DMS53 treated with DMSO at 0.1 percent for 48 hours (cell line): ENCODE results near the gene JCAD.
"Not testable (repeated sequence)": the region's sequence is repeated elsewhere in the genome, so short reads cannot be mapped to it uniquely, and the experiment has no call there.

Source experiments
- DNase-seq: peaks from one replicate; lab custom pipeline; 2025; ENCODE audit not compliant: unreplicated experiment; lab: John Stamatoyannopoulos, UW

Gene JCAD

GRCh38 chr10:30026578-30026977 lies 32.8 kb downstream of the JCAD start:
- DNase-seq: no peak

- no peak for DNase-seq
These were observed 33.3 kb downstream of the JCAD start for GRCh38 chr10:30026080-30026479.

- not testable (repeated sequence) for DNase-seq
These were observed 34.0 kb downstream of the JCAD start for GRCh38 chr10:30025428-30025827.

GRCh38 chr10:30022590-30022989 lies 36.8 kb downstream of the JCAD start:
- no peak for DNase-seq

GRCh38 chr10:30019468-30019867 lies 39.9 kb downstream of the JCAD start:
- DNase-seq: no peak

- DNase-seq: no peak
These were observed 40.9 kb downstream of the JCAD start for GRCh38 chr10:30018496-30018895.

GRCh38 chr10:30017966-30018365 lies 41.4 kb downstream of the JCAD start:
- no peak for DNase-seq

GRCh38 chr10:30017556-30017955 lies 41.8 kb downstream of the JCAD start:
- DNase-seq: no peak

- no peak for DNase-seq
These were observed 44.9 kb downstream of the JCAD start for GRCh38 chr10:30014511-30014910.

- no peak for DNase-seq
These were observed 45.6 kb downstream of the JCAD start for GRCh38 chr10:30013757-30014156.

GRCh38 chr10:30011956-30012647 lies 47.3 kb downstream of the JCAD start:
- no peak for DNase-seq

GRCh38 chr10:30011396-30011795 lies 48.0 kb downstream of the JCAD start:
- DNase-seq: no peak

- no peak for DNase-seq
These were observed 52.0 kb downstream of the JCAD start for GRCh38 chr10:30007406-30007805.

GRCh38 chr10:30006410-30006809 lies 53.0 kb downstream of the JCAD start:
- no peak for DNase-seq

- DNase-seq: not testable (repeated sequence)
These were observed 54.3 kb downstream of the JCAD start for GRCh38 chr10:30005116-30005515.

GRCh38 chr10:30002426-30003266 lies 56.7 kb downstream of the JCAD start:
- DNase-seq: peak; percentile 50

GRCh38 chr10:30000802-30001571 lies 58.4 kb downstream of the JCAD start:
- DNase-seq: no peak

GRCh38 chr10:29998142-29998808 lies 61.1 kb downstream of the JCAD start:
- peak; percentile 68 for DNase-seq

GRCh38 chr10:29994811-29995210 lies 64.6 kb downstream of the JCAD start:
- no peak for DNase-seq

- DNase-seq: no peak
These were observed 66.0 kb downstream of the JCAD start for GRCh38 chr10:29993319-29993915.

- DNase-seq: no peak
These were observed 66.5 kb downstream of the JCAD start for GRCh38 chr10:29992914-29993313.
